HG03103 (cell line): ENCODE results near the gene SCARF2.
"Not testable (repeated sequence)": the region's sequence is repeated elsewhere in the genome, so short reads cannot be mapped to it uniquely, and the experiment has no call there.

Source experiments
- ATAC-seq: cut with Tn5 transposase; IDR thresholded peaks from one replicate; pipeline ENCODE4 v1.9.1; 2021; ENCODE audit warnings: low read depth; ENCODE audit not compliant: unreplicated experiment

The SCARF2 gene, protein sequence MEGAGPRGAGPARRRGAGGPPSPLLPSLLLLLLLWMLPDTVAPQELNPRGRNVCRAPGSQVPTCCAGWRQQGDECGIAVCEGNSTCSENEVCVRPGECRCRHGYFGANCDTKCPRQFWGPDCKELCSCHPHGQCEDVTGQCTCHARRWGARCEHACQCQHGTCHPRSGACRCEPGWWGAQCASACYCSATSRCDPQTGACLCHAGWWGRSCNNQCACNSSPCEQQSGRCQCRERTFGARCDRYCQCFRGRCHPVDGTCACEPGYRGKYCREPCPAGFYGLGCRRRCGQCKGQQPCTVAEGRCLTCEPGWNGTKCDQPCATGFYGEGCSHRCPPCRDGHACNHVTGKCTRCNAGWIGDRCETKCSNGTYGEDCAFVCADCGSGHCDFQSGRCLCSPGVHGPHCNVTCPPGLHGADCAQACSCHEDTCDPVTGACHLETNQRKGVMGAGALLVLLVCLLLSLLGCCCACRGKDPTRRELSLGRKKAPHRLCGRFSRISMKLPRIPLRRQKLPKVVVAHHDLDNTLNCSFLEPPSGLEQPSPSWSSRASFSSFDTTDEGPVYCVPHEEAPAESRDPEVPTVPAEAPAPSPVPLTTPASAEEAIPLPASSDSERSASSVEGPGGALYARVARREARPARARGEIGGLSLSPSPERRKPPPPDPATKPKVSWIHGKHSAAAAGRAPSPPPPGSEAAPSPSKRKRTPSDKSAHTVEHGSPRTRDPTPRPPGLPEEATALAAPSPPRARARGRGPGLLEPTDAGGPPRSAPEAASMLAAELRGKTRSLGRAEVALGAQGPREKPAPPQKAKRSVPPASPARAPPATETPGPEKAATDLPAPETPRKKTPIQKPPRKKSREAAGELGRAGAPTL

GRCh38 chr22:20437613-20438426 lies at the start of gene SCARF2:
Gene SCARF2, minus strand, starts transcription at chr22:20437825. Its CDS starts 71 bp downstream, at chr22:20437754.
- no peak for ATAC-seq

- no peak for ATAC-seq
These were observed 48.6 kb upstream of the SCARF2 start for GRCh38 chr22:20486229-20486628.

DNA sequence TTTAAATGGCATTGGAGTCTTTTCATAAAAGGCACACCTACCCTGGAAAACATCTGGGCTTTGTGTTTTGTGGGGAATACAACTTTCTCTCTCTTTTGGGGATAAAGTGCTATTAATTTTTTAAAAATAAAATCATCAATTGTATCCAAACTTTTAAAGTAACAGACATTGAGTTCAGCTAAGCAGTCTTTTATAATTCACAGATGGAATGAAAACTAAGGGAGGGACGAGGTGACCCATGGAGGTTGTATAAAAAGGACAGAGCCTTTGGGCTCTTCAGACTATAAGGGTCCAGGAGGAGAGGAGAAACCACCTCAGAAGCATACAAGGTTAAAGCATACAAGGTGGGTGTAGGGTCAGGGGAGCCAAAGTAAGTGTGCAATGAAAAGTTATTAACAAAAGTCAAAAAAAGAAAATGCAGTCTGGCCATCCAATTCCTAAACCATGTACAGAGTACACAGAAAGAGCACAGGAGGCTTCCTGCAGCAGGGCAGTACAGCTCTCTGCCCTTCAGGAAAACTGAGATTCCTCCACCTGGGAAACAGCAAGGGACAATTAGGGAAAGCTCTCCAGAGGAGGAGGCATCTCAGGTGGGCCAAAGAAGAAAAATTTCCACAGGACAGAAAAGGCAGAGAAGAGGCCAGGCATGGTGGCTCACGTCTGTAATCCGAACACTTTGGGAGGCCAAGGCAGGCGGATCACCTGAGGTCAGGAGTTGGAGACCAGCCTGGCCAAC lies 47.5 kb upstream of the SCARF2 start:
- ATAC-seq, result no peak

GRCh38 chr22:20483771-20484170 lies 46.1 kb upstream of the SCARF2 start:
- no peak for ATAC-seq

- ATAC-seq, result not testable (repeated sequence)
These were observed 45.5 kb upstream of the SCARF2 start for GRCh38 chr22:20483143-20483506.

DNA sequence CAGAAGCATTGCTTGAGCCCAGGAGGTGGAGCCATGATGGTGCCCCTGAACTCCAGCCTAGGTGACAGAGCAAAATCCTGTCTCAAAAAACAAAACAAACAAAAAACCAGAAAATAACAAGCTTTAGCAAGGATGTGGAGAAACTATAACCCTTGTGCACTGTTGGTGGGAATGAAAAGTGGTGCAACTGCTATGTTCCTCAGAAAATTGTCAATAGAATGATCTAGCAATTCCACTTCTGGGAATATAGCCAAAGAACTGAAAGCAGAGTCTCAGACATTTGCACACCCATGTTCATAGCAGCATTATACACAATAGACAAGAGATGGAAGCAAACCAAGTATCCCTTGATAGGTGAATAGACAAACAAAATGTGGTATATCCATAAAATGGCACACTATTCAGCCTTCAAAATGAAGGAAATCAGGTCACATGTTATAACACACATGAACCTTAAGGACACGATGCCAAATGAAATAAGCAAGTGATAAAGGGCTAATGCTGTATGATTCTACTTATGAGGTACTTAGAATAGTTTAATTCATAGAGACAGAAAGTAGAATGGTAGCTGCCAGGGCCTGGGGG lies 42.1 kb upstream of the SCARF2 start:
- no peak for ATAC-seq

- not testable (repeated sequence) for ATAC-seq
These were observed 40.4 kb upstream of the SCARF2 start for GRCh38 chr22:20478059-20478458.

- ATAC-seq, result not testable (repeated sequence)
These were observed 37.9 kb upstream of the SCARF2 start for GRCh38 chr22:20475569-20475968.

DNA sequence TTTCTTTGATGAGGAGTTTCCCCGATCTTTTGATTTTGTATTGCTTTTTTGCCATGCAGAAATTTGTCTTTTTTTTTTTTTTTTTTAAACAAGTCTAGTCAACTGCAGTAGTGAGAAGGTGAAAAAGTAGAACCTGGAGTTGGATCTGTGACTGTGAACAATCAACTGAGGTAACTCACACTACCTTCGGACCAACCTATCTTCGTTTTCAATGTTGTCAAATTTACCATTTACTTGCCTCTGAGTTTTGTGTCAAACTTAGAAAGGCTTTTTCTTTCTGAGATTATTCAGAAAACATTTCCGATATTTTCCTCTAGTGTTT lies 37.5 kb upstream of the SCARF2 start:
- no peak for ATAC-seq

DNA sequence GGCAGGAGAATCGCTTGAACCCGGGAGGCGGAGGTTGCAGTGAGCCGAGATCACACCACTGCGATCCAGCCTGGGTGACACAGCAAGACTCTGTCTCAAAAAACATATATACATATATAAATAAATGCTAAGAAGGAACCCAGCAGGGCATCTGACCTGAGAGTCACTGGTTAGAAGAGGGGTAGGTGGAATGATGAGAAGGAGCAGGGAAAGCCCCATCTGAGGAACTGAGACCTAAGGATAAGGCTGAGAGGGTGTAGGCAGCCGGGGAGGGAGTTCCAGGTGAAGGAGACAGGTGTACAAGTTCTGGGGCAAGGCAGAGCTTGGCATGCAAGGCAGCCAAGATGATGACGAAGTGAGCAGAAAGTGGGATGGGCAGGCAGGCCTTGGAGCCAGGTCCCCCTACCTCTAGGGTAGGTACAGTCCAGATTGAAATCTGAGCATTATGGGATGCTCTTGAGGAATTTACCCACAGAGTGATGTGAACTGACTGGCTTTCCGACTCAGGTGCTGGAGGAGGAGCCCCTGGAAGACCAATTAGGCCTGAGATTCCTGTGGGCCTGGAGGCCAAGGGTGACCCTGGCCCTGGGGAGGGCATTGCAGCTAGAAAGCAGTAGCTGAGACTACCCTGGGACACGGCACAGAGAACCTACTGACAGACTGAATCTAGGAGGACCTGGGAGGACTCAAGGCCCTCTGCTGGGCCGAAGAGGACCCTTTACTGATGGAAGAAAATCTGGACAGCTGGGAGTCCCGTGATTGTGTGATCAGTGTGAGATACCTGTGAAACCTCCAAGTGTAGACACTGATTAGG lies 35.2 kb upstream of the SCARF2 start:
- no peak for ATAC-seq

GRCh38 chr22:20471126-20471833 lies 33.7 kb upstream of the SCARF2 start:
- ATAC-seq, result no peak

- ATAC-seq, result not testable (repeated sequence)
These were observed 32.9 kb upstream of the SCARF2 start for GRCh38 chr22:20470525-20470924.

DNA sequence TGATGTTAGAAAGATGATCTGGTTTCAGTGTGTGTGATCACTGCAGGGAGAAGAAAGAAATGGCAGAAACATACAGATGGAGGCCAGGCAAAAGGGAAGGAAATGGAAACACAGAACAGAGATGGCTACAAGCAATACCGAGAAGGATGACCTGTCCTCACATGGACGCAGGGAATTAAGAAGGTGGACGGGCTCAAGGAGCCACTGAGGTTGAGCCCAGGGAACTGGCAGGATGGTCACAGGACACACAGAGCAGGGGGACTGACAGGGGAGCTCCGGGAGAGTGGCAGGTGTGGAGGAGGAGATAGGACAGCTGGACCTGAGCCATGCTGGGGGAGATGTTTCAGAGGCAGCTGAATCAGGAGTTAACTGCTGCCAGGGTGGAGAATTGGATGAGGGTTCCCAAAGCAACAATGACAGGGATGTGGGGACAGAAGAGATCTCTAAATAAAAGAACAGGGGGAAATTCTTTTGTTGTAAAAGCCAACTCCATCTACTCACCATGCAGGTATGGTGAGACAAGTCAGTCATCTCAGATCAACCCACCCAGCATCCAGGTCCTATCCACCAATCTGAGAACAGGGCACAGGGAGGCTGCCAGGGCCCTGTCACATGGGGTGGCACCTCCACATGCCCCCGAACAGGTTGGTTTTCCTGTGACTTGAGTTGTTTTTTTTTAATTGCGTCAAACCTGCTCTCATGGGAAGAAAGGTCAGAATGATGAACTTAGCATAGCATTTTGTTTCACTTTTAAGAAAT lies 31.7 kb upstream of the SCARF2 start:
- no peak for ATAC-seq

GRCh38 chr22:20466659-20467379 lies 29.2 kb upstream of the SCARF2 start:
- ATAC-seq, result no peak

GRCh38 chr22:20465759-20466077 lies 28.1 kb upstream of the SCARF2 start:
- ATAC-seq, result no peak

GRCh38 chr22:20464912-20465758 lies 27.5 kb upstream of the SCARF2 start:
- ATAC-seq, result no peak
